Body of pancreas (tissue), 4 donors: Measurements from ENCODE around the gene CNTNAP5. TPM values are rescaled to one million over a fixed set of nuclear protein-coding genes. Genes with fewer than 3 reads are reported as not detected.

ENCODE experiments used
- ATAC-seq: fragments of 150-250 bp; one replicate; pipeline ENCODE4 v1.9.1; 2016
- DNase-seq, 4 donors: peaks; one replicate each; pipeline ENCODE4 v3.0.0-alpha.2; 2019
- H3K27ac ChIP-seq, 4 donors: fragments of 200-600 bp; sonication (generic); 1 replicate in 3 of 4; 2 replicates in 1 of 4; pipeline versions ENCODE4 v1.5.1 to v1.6.1; 2016 to 2019; ENCODE audit warnings: mild to moderate bottlenecking in 1 of 4, mixed read lengths in 1 of 4, moderate library complexity in 1 of 4
- H3K27me3 ChIP-seq, 2 donors: fragments of 200-600 bp; sonication (generic); one replicate each; pipeline ENCODE4 v1.6.0; 2016; ENCODE audit warnings: mild to moderate bottlenecking in 1 of 2
- H3K36me3 ChIP-seq, 2 donors: fragments of 200-600 bp; sonication (generic); replicated peaks in 1 of 2; 2 replicates each; pipeline ENCODE4 v1.5.1; 2016; ENCODE audit warnings: low read depth in 2 of 2; ENCODE audit not compliant: insufficient read depth in 1 of 2
- H3K4me1 ChIP-seq: fragments of 200-600 bp; sonication (generic); one replicate; pipeline ENCODE4 v1.6.0; 2016
- H3K4me3 ChIP-seq, 2 donors: fragments of 200-600 bp; sonication (generic); 1 replicate in 1 of 2; 2 replicates in 1 of 2; pipeline ENCODE4 v1.5.1; 2016 to 2019
- H3K9me3 ChIP-seq, 3 donors: fragments of 200-600 bp; sonication (generic); 1 replicate in 2 of 3; 2 replicates in 1 of 3; pipeline ENCODE4 v1.5.1; 2016
- POLR2A ChIP-seq, 3 donors: fragments of 450-650 bp; IDR thresholded peaks; one replicate each; pipeline ENCODE4 v1.6.1; 2016; ENCODE audit warnings: antibody characterized with exemption in 3 of 3, mild to moderate bottlenecking in 2 of 3
- WGBS, 2 donors: methylation state at CpG; one replicate each; pipeline ENCODE4 v1.1.5; 2017; 5-methylcytosine and 5-hydroxymethylcytosine counted together
- intact Hi-C: fragments of 100-400 bp; cut with DNase I; formaldehyde crosslinking; loops from one replicate; pipeline ENCODE4 v1.15.1; 2023
- total RNA-seq, 2 donors: library from RNA; depleted of rRNA; stranded (reverse); fragments of >200 nt; gene quantifications; one replicate each; pipeline ENCODE4 v1.1.0, GENCODE V29; 2016
- TF ChIP-seq, protein P1 (sequence below), 7 experiments: fragments of 450-650 bp in 4 of 7; fragments of 200-600 bp in 3 of 7; sonication (generic) in 3 of 7; IDR thresholded peaks; one replicate each; pipeline ENCODE4 v1.5.1; 2016 to 2019; ENCODE audit warnings: antibody characterized with exemption in 7 of 7

Gene CNTNAP5
- total RNA-seq, 2 donors from 2014 or later = 0.26 to 0.33 TPM

- H3K27me3 ChIP-seq = no peaks in the 10 kb centered on the region
- no peak overlapping the region for H3K4me3 ChIP-seq
- TF ChIP-seq, protein P1, sequence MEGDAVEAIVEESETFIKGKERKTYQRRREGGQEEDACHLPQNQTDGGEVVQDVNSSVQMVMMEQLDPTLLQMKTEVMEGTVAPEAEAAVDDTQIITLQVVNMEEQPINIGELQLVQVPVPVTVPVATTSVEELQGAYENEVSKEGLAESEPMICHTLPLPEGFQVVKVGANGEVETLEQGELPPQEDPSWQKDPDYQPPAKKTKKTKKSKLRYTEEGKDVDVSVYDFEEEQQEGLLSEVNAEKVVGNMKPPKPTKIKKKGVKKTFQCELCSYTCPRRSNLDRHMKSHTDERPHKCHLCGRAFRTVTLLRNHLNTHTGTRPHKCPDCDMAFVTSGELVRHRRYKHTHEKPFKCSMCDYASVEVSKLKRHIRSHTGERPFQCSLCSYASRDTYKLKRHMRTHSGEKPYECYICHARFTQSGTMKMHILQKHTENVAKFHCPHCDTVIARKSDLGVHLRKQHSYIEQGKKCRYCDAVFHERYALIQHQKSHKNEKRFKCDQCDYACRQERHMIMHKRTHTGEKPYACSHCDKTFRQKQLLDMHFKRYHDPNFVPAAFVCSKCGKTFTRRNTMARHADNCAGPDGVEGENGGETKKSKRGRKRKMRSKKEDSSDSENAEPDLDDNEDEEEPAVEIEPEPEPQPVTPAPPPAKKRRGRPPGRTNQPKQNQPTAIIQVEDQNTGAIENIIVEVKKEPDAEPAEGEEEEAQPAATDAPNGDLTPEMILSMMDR (IDR thresholded peaks at IDR 0.05) = no peak
- TF ChIP-seq POLR2A (IDR thresholded peaks at IDR 0.05) = no peak
- DNase-seq (no peak), ATAC-seq (no peak)
- H3K4me1 ChIP-seq = no peaks in the 10 kb centered on the region
- H3K27ac ChIP-seq = no peak overlapping the region
- no peaks in the 10 kb centered on the region for H3K9me3 ChIP-seq
- intact Hi-C loops = no loop called here
- no peaks in the 10 kb centered on the region for H3K36me3 ChIP-seq
Observed at GRCh38 chr2:124570872-124571271, 545.8 kb downstream of the CNTNAP5 start.

GRCh38 chr2:124571836-124572235, 546.7 kb downstream of the CNTNAP5 start:
- Histone ChIP-seq H3K4me1 (no peaks in the 10 kb centered on the region), H3K27ac (no peak overlapping the region), H3K27me3 (no peaks in the 10 kb centered on the region), H3K9me3 (no peaks in the 10 kb centered on the region), H3K4me3 (no peak overlapping the region), H3K36me3 (no peaks in the 10 kb centered on the region)
- 61 to 64% methylated on average over 3 of the region's 3 CpGs for WGBS, 2 donors
- intact Hi-C loops = no loop called here
- TF ChIP-seq, protein P1 (IDR thresholded peaks at IDR 0.05) = no peak
- no peak for TF ChIP-seq POLR2A (IDR thresholded peaks at IDR 0.05)
- DNase-seq = no peak
- no peak for ATAC-seq

DNA sequence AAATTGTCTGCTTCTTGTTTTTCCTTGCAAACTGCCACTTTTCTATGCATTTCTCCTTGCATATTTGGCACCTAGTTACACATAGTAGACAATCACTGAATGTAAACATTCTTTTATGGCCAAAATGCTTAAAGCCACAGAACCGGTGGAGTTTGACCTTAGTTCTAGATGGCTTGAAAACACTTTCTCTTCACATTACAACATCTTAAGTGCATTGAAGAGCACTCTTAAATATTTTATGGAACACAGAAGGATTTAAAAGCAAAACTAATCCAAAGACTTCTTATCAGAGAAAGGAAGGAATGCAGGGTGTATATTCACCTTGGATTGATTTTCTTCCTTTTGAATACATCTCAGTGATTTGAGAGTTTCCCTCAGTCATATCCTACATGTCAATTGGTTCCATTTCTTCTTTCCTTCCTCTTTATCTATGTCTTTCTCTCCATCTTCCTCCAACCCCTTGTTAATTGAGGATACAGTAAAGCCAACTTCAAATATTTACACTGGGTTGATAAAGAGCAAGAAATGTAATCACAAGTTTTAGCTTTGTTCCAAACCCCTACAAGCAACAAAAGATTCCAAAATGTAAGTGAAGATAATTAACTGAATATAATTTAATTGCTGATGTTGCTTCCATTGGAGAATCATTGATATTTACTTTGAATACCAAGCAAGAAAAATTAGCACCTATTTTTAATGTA, 548.0 kb downstream of the CNTNAP5 start:
- TF ChIP-seq, protein P1 (IDR thresholded peaks at IDR 0.05) = no peak
- no peak for TF ChIP-seq POLR2A (IDR thresholded peaks at IDR 0.05)
- Histone ChIP-seq H3K4me1 (no peaks in the 10 kb centered on the region), H3K4me3 (no peak overlapping the region), H3K27me3 (no peaks in the 10 kb centered on the region), H3K9me3 (no peaks in the 10 kb centered on the region), H3K27ac (no peak overlapping the region), H3K36me3 (no peaks in the 10 kb centered on the region)
- intact Hi-C loops = no loop called here
- 18 to 19% methylated on average over 1 of the region's 1 CpG for WGBS, 2 donors
- DNase-seq (no peak), ATAC-seq (no peak)

- Histone ChIP-seq H3K4me1 (no peaks in the 10 kb centered on the region), H3K36me3 (no peaks in the 10 kb centered on the region), H3K9me3 (no peaks in the 10 kb centered on the region), H3K27ac (no peak overlapping the region), H3K4me3 (no peak overlapping the region), H3K27me3 (no peaks in the 10 kb centered on the region)
- DNase-seq (no peak), ATAC-seq (no peak)
- TF ChIP-seq POLR2A (IDR thresholded peaks at IDR 0.05) = no peak
- TF ChIP-seq, protein P1 (IDR thresholded peaks at IDR 0.05) = no peak
- 52 to 55% methylated on average over 2 of the region's 2 CpGs for WGBS, 2 donors
- intact Hi-C loops = no loop called here
Observed at GRCh38 chr2:124575497-124575896, 550.4 kb downstream of the CNTNAP5 start.

- TF ChIP-seq, protein P1 (IDR thresholded peaks at IDR 0.05) = no peak
- no peak for TF ChIP-seq POLR2A (IDR thresholded peaks at IDR 0.05)
- intact Hi-C loops = no loop called here
- no peaks in the 10 kb centered on the region for H3K36me3 ChIP-seq
- ATAC-seq (no peak), DNase-seq (no peak)
- H3K4me1 ChIP-seq = no peaks in the 10 kb centered on the region
- H3K9me3 ChIP-seq = no peaks in the 10 kb centered on the region
- H3K4me3 ChIP-seq = no peak overlapping the region
- 59 to 60% methylated on average over 4 of the region's 4 CpGs for WGBS, 2 donors
- no peak overlapping the region for H3K27ac ChIP-seq
- H3K27me3 ChIP-seq = no peaks in the 10 kb centered on the region
Observed at GRCh38 chr2:124580263-124580662, 555.2 kb downstream of the CNTNAP5 start.
